Left renal cortex interstitium (tissue), 4 donors: Measurements from ENCODE around the gene CRTAP. TPM values are rescaled to one million over a fixed set of nuclear protein-coding genes. Genes with fewer than 3 reads are reported as not detected.
"Not testable (repeated sequence)": the region's sequence is repeated elsewhere in the genome, so short reads cannot be mapped to it uniquely, and the experiment has no call there.

Experiments used
- DNase-seq, 4 donors: peaks; one replicate each; pipeline ENCODE4 v3.0.0-alpha.2; 2013; ENCODE audit warnings: low read depth in 4 of 4, low spot score in 2 of 4, missing footprints in 1 of 4
- polyA plus RNA-seq, 4 donors: library from polyadenylated mRNA; unstranded; fragments of 120-200 nt; gene quantifications; one replicate each; pipeline ENCODE4 v1.2.1, GENCODE V29; 2013; ENCODE audit not compliant: insufficient read length in 4 of 4

The CRTAP gene
- polyA plus RNA-seq, 4 donors: 149 to 192 (median 184) TPM

GRCh38 chr3:33139006-33139623 lies 25.3 kb downstream of the CRTAP start:
- not testable (repeated sequence) for DNase-seq

- DNase-seq: no peak
Observed at GRCh38 chr3:33139996-33140395, 26.2 kb downstream of the CRTAP start.

DNA sequence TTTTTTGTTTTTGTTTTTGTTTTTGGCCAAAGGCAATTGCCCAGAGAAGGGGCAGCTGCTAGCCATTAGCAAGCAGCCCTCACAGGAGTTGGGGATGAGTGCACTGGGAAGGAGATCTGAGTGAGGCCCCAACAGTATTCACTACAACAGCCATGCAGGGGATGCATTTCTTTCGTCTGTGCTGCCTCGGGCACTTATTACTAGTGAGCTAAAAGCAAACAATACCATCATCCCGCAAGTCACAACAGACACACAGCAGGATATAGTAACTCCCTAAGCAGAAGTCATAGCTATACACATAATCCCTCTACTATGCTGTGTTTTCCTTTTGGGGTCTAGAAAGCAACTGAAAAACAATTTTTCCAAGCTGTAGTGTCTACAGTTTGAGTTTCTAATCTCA lies 27.2 kb downstream of the CRTAP start:
- DNase-seq: no peak

DNA sequence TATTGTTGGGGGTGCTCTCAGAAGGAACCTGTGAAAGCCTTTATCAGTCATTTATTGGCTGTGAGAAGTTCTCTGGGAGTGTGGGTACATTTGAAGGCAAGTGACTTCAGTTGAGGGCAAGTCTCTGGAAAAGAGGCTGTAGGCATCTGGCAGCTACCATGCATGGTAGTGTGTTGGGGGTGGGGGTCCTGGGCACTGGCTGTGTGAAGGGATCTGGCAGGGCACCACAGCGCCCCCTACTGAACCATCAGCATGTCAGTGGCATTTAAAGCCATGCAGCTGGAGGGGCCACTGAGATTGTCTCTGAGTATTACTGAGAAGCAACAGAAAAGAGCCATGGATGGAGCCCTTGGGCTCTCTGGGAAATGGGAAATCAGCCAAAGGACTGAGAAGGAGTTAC lies 30.6 kb downstream of the CRTAP start:
- DNase-seq: no peak

GRCh38 chr3:33145221-33145900 lies 31.5 kb downstream of the CRTAP start:
- no peak for DNase-seq

DNA sequence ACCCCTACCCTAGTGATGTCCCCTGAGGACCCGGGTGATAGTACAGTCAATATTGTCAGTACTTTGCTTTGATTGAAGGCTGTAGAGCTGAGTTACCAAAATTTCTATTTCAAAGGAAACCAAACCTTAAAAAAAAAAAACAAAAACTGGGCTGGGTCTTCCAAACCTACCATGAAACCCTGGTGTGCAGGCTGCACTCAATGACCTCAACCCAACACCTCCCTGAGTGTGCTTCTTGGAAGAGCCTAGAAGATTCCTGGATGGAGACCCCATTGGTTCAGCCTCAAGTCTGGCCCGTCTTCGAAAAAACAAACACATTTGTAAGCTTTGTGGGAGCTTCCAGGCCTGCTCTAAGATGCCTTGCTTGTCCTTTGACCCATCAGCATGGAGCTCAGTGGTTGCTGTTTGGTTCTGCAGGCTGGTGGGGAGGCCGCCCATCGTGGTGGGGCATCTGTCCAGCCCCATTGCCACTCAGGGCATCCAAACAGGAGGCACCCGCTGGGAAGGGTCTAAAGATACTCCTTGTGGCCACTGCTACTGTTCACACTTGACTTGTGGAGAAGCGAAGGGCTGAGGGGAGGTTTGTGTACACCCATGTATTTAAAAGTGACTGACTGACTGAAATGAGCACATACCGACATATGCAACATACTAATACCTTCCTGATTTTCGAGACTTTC lies 32.2 kb downstream of the CRTAP start:
- DNase-seq: no peak

GRCh38 chr3:33146791-33147445 lies 33.1 kb downstream of the CRTAP start:
- peak in 1 of 4 donors; percentile 21 for DNase-seq

DNA sequence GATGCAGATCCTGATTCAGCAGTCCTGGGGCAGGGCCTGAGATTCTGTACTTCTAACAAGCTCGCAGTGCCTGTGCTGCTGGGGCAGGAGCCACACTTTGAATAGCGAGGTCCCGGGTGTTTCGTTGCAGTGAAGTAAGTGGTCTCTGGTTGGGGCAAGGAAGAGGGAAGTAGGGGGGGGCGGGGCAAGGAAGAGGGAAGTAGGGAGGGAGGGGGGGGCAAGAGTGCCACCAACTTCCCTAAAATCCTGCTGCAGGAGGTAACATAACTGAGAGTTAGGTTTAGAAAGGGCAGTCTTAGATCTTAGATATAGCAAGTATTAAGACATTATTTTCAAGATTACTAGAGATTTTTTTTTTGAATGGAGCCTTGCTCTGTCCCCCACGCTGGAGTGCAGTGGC lies 35.5 kb downstream of the CRTAP start:
- no peak for DNase-seq

DNA sequence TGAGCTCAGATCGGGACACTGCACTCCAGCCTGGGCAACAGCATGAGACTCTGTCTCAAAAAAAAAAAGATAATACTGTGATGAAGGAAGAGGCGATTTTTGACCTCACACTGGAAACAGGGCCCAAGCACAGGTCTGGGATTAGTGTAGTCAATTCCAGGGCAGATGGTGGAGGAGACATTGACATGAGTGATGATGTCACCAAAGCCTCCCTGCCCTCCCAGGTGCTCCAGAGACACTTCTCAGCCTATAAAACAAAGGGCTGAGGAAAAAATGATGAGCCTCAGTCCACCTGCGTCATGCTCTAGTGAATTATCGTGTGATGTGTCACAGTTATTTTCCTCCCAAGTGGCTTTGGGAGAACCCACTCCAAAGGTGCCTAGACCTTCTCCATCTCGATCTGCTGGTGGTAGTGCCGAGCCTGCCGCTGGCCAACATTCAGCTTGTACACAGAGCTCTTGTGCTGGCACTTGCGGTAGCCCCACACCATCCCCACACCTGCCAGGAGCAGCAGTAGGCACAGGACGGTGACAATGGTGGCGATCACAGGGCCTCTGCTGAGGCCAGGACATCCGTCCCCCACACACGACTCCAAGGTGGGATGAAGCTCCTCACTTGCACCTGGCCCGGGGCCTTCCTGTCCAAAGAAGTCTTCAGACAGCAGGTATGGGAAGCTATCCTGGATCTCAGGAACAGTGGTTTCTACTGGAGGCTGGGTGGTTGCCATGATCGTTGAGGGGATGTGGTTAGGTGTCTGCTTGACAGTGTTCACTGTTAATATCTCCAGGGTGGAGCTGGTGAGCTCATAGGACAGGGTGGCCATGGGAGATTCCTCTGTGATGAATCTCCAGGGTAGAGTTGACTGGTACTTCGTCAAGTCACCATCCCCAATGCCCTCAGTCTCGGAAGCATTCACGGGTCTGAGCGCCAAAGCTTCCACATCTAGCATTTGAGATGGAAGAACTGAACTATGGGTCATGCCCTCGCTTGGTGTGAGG lies 38.8 kb downstream of the CRTAP start:
- DNase-seq: no peak

GRCh38 chr3:33153782-33154181 lies 40.0 kb downstream of the CRTAP start:
- DNase-seq: no peak

DNA sequence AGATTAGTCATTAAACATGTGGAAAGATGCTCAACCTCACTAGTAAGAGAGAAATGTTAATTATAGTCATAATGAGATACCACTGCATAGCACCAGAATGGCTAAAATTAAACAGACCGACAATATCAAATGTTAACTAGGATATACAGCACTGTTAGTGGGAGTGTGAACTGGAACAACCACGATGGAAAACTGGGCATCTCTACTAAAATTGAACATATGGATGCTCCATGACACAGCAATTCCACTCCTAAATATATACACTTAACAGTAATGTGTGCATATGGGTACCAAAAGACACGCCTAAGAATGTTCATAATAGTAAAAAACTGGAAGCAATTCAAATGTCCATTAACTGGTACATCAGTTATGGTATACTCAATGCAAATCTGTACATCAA lies 41.5 kb downstream of the CRTAP start:
- no peak for DNase-seq

DNA sequence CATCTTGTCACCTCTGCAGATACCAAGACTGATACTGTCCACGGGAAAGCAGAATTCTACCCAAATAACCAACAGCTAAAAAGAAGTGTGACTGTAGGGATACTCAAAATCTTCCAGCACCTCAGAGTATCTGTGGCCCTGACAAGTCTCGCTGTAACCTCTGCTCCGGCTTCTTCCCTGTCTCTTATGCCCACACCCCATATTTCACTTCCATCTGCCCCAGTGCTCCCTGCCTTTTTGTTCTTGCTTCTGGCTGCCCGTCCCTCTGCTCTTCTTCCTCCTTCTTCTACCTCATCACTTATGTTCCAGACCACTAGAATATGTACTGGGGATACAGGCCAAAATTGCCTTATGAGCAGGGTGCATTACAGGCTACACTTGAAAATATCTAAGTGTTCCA lies 45.4 kb downstream of the CRTAP start:
- no peak for DNase-seq

DNA sequence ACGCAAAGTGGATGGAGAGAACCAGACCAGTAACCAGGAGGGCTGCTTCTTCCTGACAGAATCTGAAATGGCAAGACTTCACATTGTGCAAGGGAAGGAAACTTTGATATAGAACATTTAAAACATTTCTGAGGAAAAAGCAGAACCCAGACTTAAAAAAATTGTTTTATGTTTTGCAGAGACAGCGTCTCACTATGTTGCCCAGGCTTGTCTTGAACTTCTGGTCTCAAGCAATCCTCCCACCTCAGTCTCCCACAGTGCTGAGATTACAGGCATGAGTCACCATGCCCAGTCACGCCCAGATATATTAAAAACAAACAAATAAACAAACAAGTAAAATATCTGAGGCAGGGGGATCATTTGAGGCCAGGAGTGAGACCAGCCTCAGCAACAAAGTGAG lies 46.2 kb downstream of the CRTAP start:
- DNase-seq: no peak

DNA sequence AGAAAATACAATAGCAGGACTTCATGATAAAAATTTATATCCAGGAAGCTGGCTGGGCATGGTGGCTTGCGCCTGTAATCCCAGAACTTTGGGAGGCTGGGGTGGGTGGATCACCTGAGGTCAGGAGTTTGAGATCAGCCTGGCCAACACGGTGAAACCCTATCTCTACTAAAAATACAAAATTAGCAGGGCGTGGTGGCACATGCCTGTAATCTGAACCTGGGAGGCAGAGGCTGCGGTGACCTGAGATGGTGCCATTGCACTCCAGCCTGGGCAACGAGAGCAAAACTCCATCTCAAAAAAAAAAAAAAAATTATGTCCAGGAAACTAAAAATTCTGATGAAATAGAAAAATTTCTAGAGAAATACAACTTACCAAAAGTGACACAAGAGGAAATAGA lies 48.8 kb downstream of the CRTAP start:
- not testable (repeated sequence) for DNase-seq

DNA sequence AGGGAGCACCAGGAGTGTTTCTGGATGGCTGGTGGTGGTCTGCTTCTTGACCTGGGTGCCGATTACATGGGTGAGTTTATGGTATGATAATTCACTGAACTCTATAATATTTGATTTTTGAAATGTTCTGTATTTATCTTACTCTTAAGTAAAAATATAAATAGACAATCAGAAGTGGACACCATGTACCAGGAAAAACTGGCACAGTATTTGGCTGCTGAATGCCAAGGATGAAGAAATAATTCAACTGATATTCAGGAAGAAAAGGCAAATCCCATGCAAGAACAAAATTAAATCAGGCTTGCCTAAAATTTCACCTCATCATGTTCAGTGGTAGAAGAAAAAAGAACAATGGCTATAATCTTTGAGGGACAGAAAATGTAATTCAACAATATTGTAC lies 51.6 kb downstream of the CRTAP start:
- no peak for DNase-seq

DNA sequence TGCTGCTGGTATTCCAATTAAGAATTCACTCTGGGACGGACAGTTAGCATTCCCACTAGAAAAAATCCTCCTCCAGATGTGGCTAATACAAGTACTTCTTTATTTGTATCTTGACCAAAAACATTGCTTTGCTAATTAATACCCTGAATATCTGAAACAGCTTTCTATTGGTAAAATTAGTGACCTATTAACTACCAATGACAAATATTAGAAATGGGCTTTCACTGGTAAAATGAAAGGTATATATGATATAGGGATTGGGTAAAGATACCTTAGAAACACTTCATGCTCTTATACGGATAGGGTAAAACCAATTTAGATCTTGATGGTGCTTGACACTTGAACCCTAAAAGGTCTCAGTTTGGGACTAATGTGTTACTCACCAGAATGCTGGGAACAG lies 52.3 kb downstream of the CRTAP start:
- no peak for DNase-seq

GRCh38 chr3:33167284-33167683 lies 53.5 kb downstream of the CRTAP start:
- DNase-seq: no peak

- no peak for DNase-seq
Observed at GRCh38 chr3:33167716-33168336, 54.0 kb downstream of the CRTAP start.

- no peak for DNase-seq
Observed at GRCh38 chr3:33170531-33170930, 56.7 kb downstream of the CRTAP start.

DNA sequence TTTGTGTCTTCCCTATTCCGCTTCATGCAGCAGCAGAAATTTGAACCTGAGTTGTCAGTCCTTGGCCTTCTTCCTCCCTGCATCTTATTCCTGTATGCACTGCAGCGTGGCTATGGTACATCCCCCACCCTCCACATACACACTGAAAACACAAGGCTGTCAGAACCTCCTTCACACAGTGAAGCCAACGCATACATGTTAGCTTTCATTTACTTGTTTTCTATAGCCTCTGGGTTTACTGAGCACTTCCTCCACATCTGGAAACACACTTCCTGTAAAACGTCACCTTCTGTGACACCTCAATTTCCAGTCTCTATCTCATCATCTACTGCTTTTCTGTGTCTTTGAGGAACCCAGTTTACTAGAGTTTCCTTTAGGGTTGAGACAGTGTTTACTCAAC lies 57.8 kb downstream of the CRTAP start:
- no peak for DNase-seq
